Activated CD8-positive, alpha-beta T cell treated with anti-CD3 and anti-CD28 coated beads, Interleukin-2, amount 10 ng/mL, durations not matched to agents 7 days and 5 days (primary cell): ENCODE results near the gene MMRN2. TPM values are rescaled to one million over a fixed set of nuclear protein-coding genes. Genes with fewer than 3 reads are reported as not detected.
"Not testable (repeated sequence)": the region's sequence is repeated elsewhere in the genome, so short reads cannot be mapped to it uniquely, and the experiment has no call there.

Experiments
- ATAC-seq: fragments of 150-1000 bp; cut with Tn5 transposase; one replicate; pipeline ENCODE4 v1.10.0; 2021; ENCODE audit warnings: moderate library complexity
- CTCF ChIA-PET: fragments of 350-600 bp; sonication (Branson Sonifier 250); formaldehyde crosslinking; loops from one replicate; lab custom pipeline; 2021; ENCODE audit warnings: antibody characterized with exemption; lab: Charles Lee
- POLR2A ChIA-PET: fragments of 350-600 bp; sonication (Branson Sonifier 250); formaldehyde crosslinking; loops from one replicate; lab custom pipeline; 2021; ENCODE audit warnings: antibody characterized with exemption; lab: Charles Lee
- DNase-seq: peaks from one replicate; pipeline ENCODE4 v3.0.0-alpha.2; 2020
- H3K27ac Mint-ChIP-seq: one replicate; pipeline ENCODE4 v1.8.0; 2021; ENCODE audit warnings: mild to moderate bottlenecking, mixed read lengths
- H3K27me3 Mint-ChIP-seq: one replicate; pipeline ENCODE4 v1.8.0; 2021; ENCODE audit warnings: low read depth, mixed read lengths
- H3K36me3 Mint-ChIP-seq: one replicate; pipeline ENCODE4 v1.8.0; 2021; ENCODE audit warnings: low read depth, mixed read lengths
- H3K4me1 Mint-ChIP-seq: one replicate; pipeline ENCODE4 v1.8.0; 2021; ENCODE audit warnings: low read depth, mixed read lengths
- H3K4me3 Mint-ChIP-seq: one replicate; pipeline ENCODE4 v1.8.0; 2021; ENCODE audit warnings: mild to moderate bottlenecking, mixed read lengths
- H3K9me3 Mint-ChIP-seq: one replicate; pipeline ENCODE4 v1.8.0; 2022; ENCODE audit warnings: mixed read lengths; ENCODE audit not compliant: insufficient read depth
- total RNA-seq, 2 experiments: library from RNA; stranded (reverse); gene quantifications; one replicate each; pipeline ENCODE4 v1.2.3, GENCODE V29; 2021

MMRN2 gene
- total RNA-seq, 2 experiments from 2014 or later, result not detected

DNA sequence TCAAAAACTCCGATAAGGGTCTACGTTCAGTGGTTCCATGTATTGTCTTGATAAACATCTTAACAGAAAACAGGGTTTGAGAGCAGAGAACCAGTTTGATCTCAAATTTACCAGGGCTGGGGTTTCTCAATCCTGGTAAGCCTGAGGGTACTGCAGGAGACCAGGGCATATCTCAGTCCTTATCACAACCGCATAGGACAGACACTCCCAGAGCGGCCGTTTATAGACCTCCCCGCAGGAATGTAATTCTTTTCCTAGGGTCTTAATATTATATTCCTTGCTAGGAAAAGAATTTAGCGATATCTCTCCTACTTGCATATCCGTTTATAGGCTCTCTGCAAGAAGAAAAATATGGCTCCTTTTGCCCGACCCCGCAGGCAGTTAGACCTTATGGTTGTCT is 4.7 kb downstream of the MMRN2 start:
- H3K4me3 Mint-ChIP-seq, H3K27me3 Mint-ChIP-seq, H3K4me1 Mint-ChIP-seq, CTCF ChIA-PET, ATAC-seq, H3K36me3 Mint-ChIP-seq, POLR2A ChIA-PET, H3K27ac Mint-ChIP-seq, DNase-seq: not testable (repeated sequence)
- peaks cover 11% of the 10 kb centered on the region for H3K9me3 Mint-ChIP-seq

DNA sequence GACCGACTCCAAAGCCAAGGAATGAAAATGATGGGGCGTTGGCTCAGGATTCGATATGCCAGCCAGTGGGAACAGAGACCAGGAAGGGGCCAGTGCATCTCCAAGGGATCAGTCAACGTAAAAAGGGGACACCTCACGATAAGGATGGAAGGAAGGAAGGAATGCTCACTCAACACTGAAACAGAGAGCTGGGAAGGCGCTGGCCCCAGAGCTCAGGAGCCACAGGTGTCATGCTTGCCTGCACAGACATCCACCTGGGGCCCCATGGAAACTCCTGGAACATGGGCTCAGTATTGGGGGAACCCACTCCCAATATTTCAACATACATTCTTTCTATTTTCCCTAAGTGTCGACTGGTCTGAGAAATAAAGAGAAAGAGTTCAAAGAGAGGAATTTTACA is 5.3 kb downstream of the MMRN2 start:
- CTCF ChIA-PET, result interaction anchor here (1.4 kb wide), 1 partner anchor 8 kb away, joined by 4 read pairs; no protein-coding TSS in a partner anchor
- H3K27ac Mint-ChIP-seq, result no peak overlapping the region
- H3K4me3 Mint-ChIP-seq, result no peak overlapping the region
- H3K4me1 Mint-ChIP-seq, result peaks cover 5% of the 10 kb centered on the region
- DNase-seq, result no peak
- POLR2A ChIA-PET, result no interaction called here
- no peaks in the 10 kb centered on the region for H3K27me3 Mint-ChIP-seq
- ATAC-seq, result no peak
- H3K9me3 Mint-ChIP-seq, result peaks cover 11% of the 10 kb centered on the region
- peaks cover 2% of the 10 kb centered on the region for H3K36me3 Mint-ChIP-seq

DNA sequence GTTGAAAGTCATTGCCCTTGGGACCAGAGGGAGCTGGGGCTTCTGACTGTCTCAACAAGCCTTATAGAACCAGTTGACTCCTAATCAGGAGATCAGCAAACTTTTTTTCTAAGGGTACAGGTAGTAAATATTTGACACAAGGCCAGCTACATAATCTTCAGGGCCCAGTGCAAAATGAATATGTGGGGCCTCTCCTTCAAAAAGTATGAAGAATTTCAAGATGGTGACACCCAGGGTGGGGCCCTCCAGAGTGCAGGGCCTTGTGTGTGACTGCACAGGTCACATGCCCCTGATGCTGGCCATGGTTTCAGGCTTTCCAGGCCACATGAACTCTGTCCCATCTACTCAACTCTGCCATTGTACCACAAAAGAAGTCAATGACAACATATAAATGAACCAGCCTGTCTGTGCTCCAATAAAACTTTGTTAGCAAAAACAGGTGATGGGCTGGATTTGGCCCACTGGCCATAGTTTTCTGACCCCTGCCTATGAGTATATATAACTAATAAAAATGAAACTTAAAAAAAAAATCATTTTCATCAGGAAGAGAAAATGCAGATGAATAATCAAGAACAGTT is 6.1 kb downstream of the MMRN2 start:
- DNase-seq (no peak), ATAC-seq (no peak)
- CTCF ChIA-PET, result interaction anchor here (1.4 kb wide), 1 partner anchor 9 kb away, joined by 4 read pairs; no protein-coding TSS in a partner anchor
- H3K4me3 Mint-ChIP-seq, result no peak overlapping the region
- H3K36me3 Mint-ChIP-seq, result peaks cover 2% of the 10 kb centered on the region
- H3K4me1 Mint-ChIP-seq, result peaks cover 5% of the 10 kb centered on the region
- peaks cover 11% of the 10 kb centered on the region for H3K9me3 Mint-ChIP-seq
- H3K27ac Mint-ChIP-seq, result no peak overlapping the region
- peaks cover 4% of the 10 kb centered on the region for H3K27me3 Mint-ChIP-seq
- POLR2A ChIA-PET, result no interaction called here

DNA sequence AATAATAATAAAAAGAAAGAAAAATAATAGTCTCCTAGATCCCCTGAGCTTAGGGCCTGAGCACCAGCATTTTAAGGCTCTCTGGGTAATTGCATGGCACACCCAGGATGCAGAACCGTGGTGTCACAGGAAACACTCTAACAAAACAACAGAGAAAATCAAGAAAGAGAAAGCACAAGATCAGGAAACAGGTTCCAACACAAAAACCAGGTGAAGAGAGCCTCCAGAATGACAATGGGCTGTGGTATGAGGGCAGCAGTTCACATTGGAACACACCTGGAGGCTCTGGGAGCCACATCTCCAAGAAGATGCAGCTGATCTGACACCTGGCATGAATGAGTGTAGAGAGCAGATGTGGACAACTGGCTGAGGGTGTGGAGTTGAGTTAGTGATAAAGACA is 7.1 kb downstream of the MMRN2 start:
- ATAC-seq (no peak), DNase-seq (no peak)
- ChIA-PET CTCF (no interaction called here), POLR2A (no interaction called here)
- Mint-ChIP-seq H3K36me3 (peaks cover 2% of the 10 kb centered on the region), H3K4me1 (peaks cover 5% of the 10 kb centered on the region), H3K4me3 (no peak overlapping the region), H3K9me3 (peaks cover 11% of the 10 kb centered on the region), H3K27me3 (peaks cover 4% of the 10 kb centered on the region), H3K27ac (peak overlapping the region; percentile 83)

DNA sequence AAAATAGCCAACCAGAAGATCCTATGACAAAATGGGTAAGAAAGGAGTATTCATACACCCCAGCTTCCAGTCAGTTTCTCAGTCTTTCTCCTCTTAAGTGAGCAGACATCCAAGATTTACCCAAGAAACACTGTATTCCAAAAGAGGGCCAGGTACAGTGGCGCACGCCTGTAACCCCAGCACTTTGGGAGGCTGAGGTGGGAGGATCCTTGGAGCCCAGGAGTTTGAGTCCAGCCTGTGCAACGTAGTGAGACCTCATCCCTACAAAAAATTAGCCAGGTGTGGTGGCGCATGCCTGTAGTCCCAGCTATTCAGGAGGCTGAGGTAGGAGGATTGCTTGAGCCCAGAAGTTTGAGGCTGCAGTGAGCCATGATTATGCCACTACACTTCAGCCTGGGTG is 9.6 kb downstream of the MMRN2 start:
- H3K27ac Mint-ChIP-seq, H3K27me3 Mint-ChIP-seq, H3K9me3 Mint-ChIP-seq, DNase-seq, CTCF ChIA-PET, H3K36me3 Mint-ChIP-seq, ATAC-seq, H3K4me3 Mint-ChIP-seq: not testable (repeated sequence)
- H3K4me1 Mint-ChIP-seq, result peaks cover 11% of the 10 kb centered on the region
- POLR2A ChIA-PET, result interaction anchor here (0.6 kb wide), 1 partner anchor 269 kb away, joined by 4 read pairs; no protein-coding TSS in a partner anchor

DNA sequence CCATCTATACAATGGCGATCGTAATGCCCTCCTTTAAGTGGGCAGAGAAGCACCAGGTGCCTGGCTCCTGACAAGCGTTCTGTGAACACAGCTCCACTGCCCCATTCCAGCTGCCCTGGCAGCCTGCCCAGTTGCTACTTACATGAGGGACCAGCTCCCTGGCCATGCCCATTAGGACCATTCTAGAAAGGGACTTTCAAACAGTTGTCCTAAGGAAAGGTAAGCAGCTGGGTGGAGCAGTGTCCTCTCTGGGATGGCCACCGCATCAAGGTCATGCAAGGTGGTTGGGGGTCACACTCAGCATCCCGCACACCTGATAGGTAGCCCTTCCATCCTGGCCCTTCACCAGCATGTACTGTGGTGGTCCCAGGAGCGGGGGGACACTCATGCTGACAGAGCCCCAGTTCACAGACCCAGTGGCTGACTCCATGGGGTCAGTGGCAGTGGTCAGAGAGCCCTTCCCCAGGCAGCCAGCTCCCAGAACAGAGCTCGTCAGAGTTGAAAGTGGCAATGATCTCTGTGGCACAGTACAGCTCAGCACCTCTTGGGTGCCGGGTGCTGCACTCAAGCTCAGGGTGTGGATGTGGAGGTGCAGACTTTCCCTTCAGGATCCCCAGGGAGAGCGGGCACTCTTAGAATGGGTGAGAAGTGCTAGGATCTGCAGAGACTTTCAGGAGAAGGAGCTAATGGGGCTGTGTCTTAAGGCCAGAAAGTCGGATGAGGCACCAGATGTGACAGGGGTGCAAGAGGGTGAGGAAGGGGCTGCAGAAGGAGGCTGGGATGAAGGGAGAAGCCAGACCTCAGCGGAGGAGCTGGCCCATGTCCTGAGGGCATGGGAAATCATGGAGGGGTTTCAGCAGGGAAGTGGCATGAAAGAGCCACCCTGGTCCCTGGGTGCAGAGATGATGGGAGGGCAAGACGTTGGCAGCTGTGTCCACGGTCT is 10.9 kb downstream of the MMRN2 start:
- peaks cover 4% of the 10 kb centered on the region for H3K27me3 Mint-ChIP-seq
- ATAC-seq (no peak), DNase-seq (no peak)
- ChIA-PET POLR2A (no interaction called here), CTCF (no interaction called here)
- no peaks in the 10 kb centered on the region for H3K36me3 Mint-ChIP-seq
- H3K4me1 Mint-ChIP-seq, result peaks cover 11% of the 10 kb centered on the region
- H3K9me3 Mint-ChIP-seq, result no peaks in the 10 kb centered on the region
- H3K27ac Mint-ChIP-seq, result no peak overlapping the region
- H3K4me3 Mint-ChIP-seq, result no peak overlapping the region

DNA sequence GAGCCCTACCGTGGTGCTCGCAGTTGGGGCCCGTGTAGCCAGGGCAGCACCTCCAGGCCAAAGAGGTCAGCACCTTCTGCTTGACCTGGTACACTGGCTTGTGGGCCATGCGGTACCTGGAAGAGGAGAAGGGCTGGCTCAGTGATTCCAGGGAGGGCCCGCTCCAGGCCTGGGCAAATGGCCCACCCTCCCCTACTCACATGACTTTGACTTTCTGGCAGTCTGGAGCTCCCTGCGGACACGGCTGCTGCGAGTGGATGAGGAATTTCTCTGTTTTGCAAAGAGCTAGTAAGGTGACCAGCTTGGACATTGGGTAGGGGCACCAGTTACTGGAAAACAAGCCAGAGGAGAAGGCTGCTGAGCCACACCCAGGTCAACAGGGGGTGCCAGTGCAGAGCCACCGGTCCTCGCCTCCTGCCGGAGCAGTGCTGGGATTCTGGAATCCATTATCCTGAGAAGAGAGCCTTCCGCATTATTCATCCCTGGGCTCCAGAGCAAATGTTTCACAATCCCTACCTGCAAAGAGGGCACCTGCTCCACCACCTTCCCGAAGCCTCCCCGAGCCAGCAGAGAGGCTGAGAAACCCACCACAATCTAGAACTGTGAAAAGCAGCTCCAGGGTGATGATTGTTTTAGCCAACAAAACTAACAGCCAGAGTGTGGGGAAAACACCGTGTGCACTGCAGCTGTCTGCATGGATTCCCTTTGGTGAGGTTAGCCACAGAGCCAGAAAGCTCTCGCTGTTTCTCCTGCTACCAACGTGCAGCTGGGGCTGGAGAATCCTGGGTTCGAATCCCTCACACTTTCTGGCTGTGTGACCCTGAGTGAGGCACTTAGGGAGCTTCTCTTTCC is 11.8 kb downstream of the MMRN2 start:
- DNase-seq (no peak), ATAC-seq (no peak)
- H3K4me1 Mint-ChIP-seq, result peaks cover 10% of the 10 kb centered on the region
- H3K9me3 Mint-ChIP-seq, result no peaks in the 10 kb centered on the region
- H3K4me3 Mint-ChIP-seq, result no peak overlapping the region
- H3K36me3 Mint-ChIP-seq, result no peaks in the 10 kb centered on the region
- POLR2A ChIA-PET, result no interaction called here
- no peak overlapping the region for H3K27ac Mint-ChIP-seq
- CTCF ChIA-PET, result no interaction called here
- H3K27me3 Mint-ChIP-seq, result peaks cover 4% of the 10 kb centered on the region

DNA sequence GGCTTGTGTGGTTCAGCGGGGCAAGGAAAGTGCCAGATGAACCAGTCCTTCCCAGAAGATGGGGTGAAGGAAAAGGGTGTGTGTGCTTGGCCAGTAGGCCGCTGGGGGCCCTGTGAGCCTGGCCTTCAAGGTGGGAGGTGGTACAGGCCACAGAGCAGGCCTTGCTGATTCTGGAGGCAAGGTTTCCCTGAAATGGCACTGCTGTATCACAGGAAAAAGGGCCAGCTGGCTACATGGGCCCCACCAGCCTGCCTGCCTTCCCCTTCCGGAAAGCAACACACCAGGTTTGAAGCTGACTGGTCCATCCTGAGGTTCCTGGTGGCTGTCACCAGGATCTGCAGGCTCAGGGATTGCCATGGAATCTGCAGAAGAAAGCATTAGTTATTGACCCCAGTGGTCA is 12.5 kb downstream of the MMRN2 start:
- H3K36me3 Mint-ChIP-seq, result no peaks in the 10 kb centered on the region
- no peaks in the 10 kb centered on the region for H3K9me3 Mint-ChIP-seq
- no peak overlapping the region for H3K4me3 Mint-ChIP-seq
- H3K27me3 Mint-ChIP-seq, result peaks cover 4% of the 10 kb centered on the region
- CTCF ChIA-PET, result no interaction called here
- ATAC-seq (no peak), DNase-seq (no peak)
- POLR2A ChIA-PET, result no interaction called here
- H3K27ac Mint-ChIP-seq, result no peak overlapping the region
- peaks cover 7% of the 10 kb centered on the region for H3K4me1 Mint-ChIP-seq

DNA sequence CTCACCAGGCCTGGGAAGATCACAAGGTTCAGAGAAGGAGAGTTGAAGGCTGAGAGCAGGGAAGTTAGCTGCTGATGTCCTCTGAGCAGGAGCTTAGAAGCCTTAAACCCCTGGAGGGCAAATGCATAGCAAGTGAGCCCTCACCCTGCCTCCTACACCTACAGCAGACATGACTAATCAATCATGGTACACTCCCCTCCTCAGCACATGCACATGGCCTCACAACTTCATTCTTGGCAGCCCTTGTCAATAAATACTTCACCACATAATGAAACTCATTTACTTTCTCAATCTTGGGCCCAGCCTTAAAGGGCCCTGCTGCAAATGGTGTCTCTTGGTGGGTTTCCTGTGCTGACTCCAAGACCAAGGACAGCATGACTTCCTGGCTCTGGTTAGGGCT is 12.9 kb downstream of the MMRN2 start:
- H3K4me1 Mint-ChIP-seq, result peaks cover 7% of the 10 kb centered on the region
- ChIA-PET CTCF (no interaction called here), POLR2A (no interaction called here)
- no peak overlapping the region for H3K4me3 Mint-ChIP-seq
- no peaks in the 10 kb centered on the region for H3K36me3 Mint-ChIP-seq
- no peak overlapping the region for H3K27ac Mint-ChIP-seq
- ATAC-seq (no peak), DNase-seq (no peak)
- H3K27me3 Mint-ChIP-seq, result peaks cover 4% of the 10 kb centered on the region
- no peaks in the 10 kb centered on the region for H3K9me3 Mint-ChIP-seq

DNA sequence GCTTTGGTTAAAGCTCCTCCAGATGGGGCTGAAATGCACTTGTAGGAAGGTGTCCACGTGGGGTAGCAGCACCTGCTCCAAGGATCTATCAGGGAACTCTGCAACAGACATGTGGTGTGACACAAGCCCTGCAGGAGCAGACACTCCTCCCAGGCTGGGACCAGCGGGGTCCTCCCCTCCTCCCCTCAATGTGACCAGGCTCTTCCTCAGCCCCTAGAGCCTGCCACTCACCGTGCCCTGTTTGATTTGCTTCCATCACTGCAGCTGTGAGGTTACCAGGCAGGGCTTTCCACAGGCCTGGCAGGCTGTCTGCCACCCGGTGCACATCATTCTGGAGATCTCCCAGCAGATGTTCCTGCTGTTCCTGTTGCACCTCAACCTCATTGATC is 13.4 kb downstream of the MMRN2 start:
- ATAC-seq (no peak), DNase-seq (no peak)
- Mint-ChIP-seq H3K27ac (no peak overlapping the region), H3K4me1 (peaks cover 7% of the 10 kb centered on the region), H3K36me3 (no peaks in the 10 kb centered on the region), H3K27me3 (peaks cover 4% of the 10 kb centered on the region), H3K4me3 (no peak overlapping the region), H3K9me3 (no peaks in the 10 kb centered on the region)
- CTCF ChIA-PET, result no interaction called here
- POLR2A ChIA-PET, result no interaction called here

DNA sequence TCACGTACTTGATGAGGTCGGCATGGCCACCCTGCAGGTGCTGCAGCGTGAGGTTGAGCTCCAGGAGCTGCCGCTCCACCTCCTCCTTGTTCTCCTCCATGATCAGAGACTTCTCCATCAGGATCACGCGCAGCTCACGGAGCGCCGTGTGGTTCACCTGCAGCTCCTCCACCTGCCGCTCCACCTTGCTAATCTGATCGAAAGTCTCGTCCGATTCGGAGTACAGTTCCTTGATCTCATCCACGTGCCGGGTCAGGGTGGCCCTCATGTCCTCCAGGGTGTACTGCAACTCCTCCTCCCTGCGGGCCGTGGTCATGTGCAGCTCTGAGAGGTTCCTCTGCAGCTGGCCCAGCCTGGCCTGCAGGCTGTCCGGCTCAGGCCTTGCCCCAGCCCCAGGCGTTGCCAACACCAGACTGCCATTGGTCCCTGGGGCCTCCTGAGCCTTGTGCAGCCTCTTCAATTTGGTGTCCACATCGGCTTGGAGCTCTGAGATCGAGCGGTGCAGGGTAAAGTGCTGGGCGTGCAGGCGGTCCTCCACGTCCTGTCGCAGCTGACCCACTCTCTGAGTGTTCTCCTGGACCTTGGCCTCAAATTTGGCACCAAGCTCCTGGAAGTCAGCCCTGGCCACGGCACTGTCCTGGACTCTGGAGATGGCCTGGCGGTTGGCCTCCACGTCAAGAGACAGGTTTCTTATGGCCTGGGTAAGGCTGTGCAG is 13.9 kb downstream of the MMRN2 start:
- Mint-ChIP-seq H3K9me3 (no peaks in the 10 kb centered on the region), H3K4me1 (peaks cover 7% of the 10 kb centered on the region), H3K27ac (no peak overlapping the region), H3K36me3 (no peaks in the 10 kb centered on the region), H3K27me3 (peaks cover 4% of the 10 kb centered on the region), H3K4me3 (no peak overlapping the region)
- no peak for ATAC-seq
- POLR2A ChIA-PET, result no interaction called here
- CTCF ChIA-PET, result no interaction called here
- no peak for DNase-seq
